ENCODE measurements around the gene RSPH1. TPM values are rescaled to one million over a fixed set of nuclear protein-coding genes. Genes with fewer than 3 reads are reported as not detected.

The RSPH1 gene
- total and polyA plus RNA-seq, 2 of the 8 experiments (the other 6 are each of a cell fraction or from before 2014, with no cell fraction given): 0.24 TPM; not detected in 1

GRCh38 chr21:42498012-42498411 lies 2.0 kb upstream of the RSPH1 start:
- Histone ChIP-seq H3K27ac (ENCODE audit: low read depth, low read length) (no peak overlapping the region), H2BK20ac (ENCODE audit: low read length) (no peak overlapping the region), H2BK120ac (replicated peaks; ENCODE audit: low read depth, low read length) (no peak overlapping the region), H3K23ac (ENCODE audit: insufficient read length) (no peak overlapping the region), H2BK15ac (ENCODE audit: low read length) (no peak overlapping the region), H2BK12ac (ENCODE audit: low read depth, low read length) (no peak overlapping the region), H3K79me2 (ENCODE audit: control insufficient read depth in 1 of 2, insufficient read depth in 2 of 2, low read length in 2 of 2) (no peaks in the 10 kb centered on the region), H3K36me3 (ENCODE audit: control insufficient read depth in 2 of 4, insufficient read depth in 4 of 4, low read length in 3 of 4) (no peaks in the 10 kb centered on the region), H3K4me3 (ENCODE audit: extremely low read depth in 1 of 4, insufficient read depth in 2 of 4, low read depth in 3 of 4, low read length in 4 of 4) (no peak overlapping the region), H2BK5ac (ENCODE audit: low read depth, low read length) (no peak overlapping the region), H3K14ac (ENCODE audit: insufficient read length) (no peak overlapping the region), H3K9ac (replicated peaks in 1 of 4; ENCODE audit: extremely low read depth in 1 of 4, low read depth in 3 of 4, low read length in 3 of 4) (no peak overlapping the region), H2AK5ac (ENCODE audit: low read depth, low read length) (no peak overlapping the region), H3K4me1 (replicated peaks in 1 of 4; ENCODE audit: control insufficient read depth in 3 of 4, insufficient read depth in 4 of 4, low read length in 3 of 4) (peaks cover 0 to 7% (median 4%) of the 10 kb centered on the region in 4 experiments; a peak in 5 of 7 replicates), H3K79me1 (ENCODE audit: low read depth, low read length) (no peaks in the 10 kb centered on the region), H4K5ac (ENCODE audit: insufficient read length, low read depth, low read length) (no peak overlapping the region), H4K91ac (replicated peaks; ENCODE audit: insufficient read length, low read length) (no peak overlapping the region), H3K18ac (ENCODE audit: extremely low read depth, low read length) (no peak overlapping the region), H2AFZ (ENCODE audit: low read length) (no peak overlapping the region), H3K23me2 (ENCODE audit: low read depth, low read length) (peaks cover 11% of the 10 kb centered on the region), H4K8ac (ENCODE audit: extremely low read depth, insufficient read depth, low read length) (no peak overlapping the region), H3K4ac (replicated peaks; ENCODE audit: insufficient read length, low read depth, low read length) (no peak overlapping the region), H3K9me3 (ENCODE audit: insufficient read depth in 2 of 2, low read depth in 1 of 2, low read length in 1 of 2) (no peaks in the 10 kb centered on the region), H3K4me2 (ENCODE audit: insufficient read depth in 1 of 2, low read depth in 2 of 2, low read length in 2 of 2) (no peak overlapping the region), H3K56ac (replicated peaks; ENCODE audit: insufficient read length, low read depth, low read length) (no peak overlapping the region), H3K27me3 (replicated peaks in 1 of 4; ENCODE audit: control insufficient read depth in 3 of 4, extremely low read depth in 1 of 4, insufficient read depth in 3 of 4, low read length in 3 of 4) (peaks cover 0 to 5% (median 4%) of the 10 kb centered on the region in 4 experiments; a peak in 1 of 7 replicates), H4K20me1 (replicated peaks in 1 of 2; ENCODE audit: control insufficient read depth in 1 of 2, insufficient read depth in 2 of 2, low read length in 2 of 2) (no peaks in the 10 kb centered on the region)
- ChIA-PET POLR2A (ENCODE audit: partially characterized antibody) (interaction anchor here (1.5 to 2.0 kb wide), 2 partner anchors 15 to 17 kb away, joined by 5 to 9 read pairs; no protein-coding TSS in a partner anchor), CTCF (ENCODE audit: partially characterized antibody) (interaction anchor here (0.9 kb wide), 1 partner anchor 47 kb away, joined by 3 read pairs; no protein-coding TSS in a partner anchor)
- DNase-seq (ENCODE audit: low read depth in 1 of 2, low spot score in 2 of 2) (no peak), FAIRE-seq (no peak)
- 75% methylated on average over 5 of the region's 5 CpGs; no CpG with 5 or more reads in 1 of the 2 experiments for WGBS, 2 experiments (ENCODE audit: extremely low coverage in 1 of 2, insufficient coverage in 1 of 2, insufficient read length in 1 of 2, insufficient replicate concordance in 2 of 2, low coverage in 1 of 2, low lambda C conversion rate in 2 of 2, missing lambda C conversion rate in 1 of 2)
- no peak for TF ChIP-seq SIRT6 (IDR thresholded peaks at IDR 0.05; ENCODE audit: low read length)
- no peak for TF ChIP-seq POU5F1 (IDR thresholded peaks at IDR 0.05; ENCODE audit: low read depth, low read length)
- no peak for TF ChIP-seq CTBP2 (IDR thresholded peaks at IDR 0.05; ENCODE audit: borderline replicate concordance, insufficient read depth, insufficient read length, low read length)
- TF ChIP-seq RFX5 (IDR thresholded peaks at IDR 0.05; ENCODE audit: borderline replicate concordance, low read depth, low read length): no peak
- no peak for TF ChIP-seq EP300 (IDR thresholded peaks at IDR 0.05; ENCODE audit: borderline replicate concordance in 1 of 2, low read depth in 2 of 2, low read length in 2 of 2)
- TF ChIP-seq CTCF (IDR thresholded peaks at IDR 0.05; ENCODE audit: control extremely low read depth in 1 of 3, insufficient read depth in 1 of 3, low read depth in 1 of 3, low read length in 3 of 3): no peak
- TF ChIP-seq CREB1 (IDR thresholded peaks at IDR 0.05): no peak
- no peak for TF ChIP-seq SP4 (IDR thresholded peaks at IDR 0.05; ENCODE audit: low read length)
- no peak for TF ChIP-seq SP1 (IDR thresholded peaks at IDR 0.05; ENCODE audit: low read depth, low read length)
- no peak for TF ChIP-seq YY1 (IDR thresholded peaks at IDR 0.05; ENCODE audit: low read depth, low read length)

All from H1 (cell line).